Measurements from ENCODE around the gene LMLN.
A peak's percentile ranks its signal among the peaks of the same experiment; 100 is the strongest.
"Not testable (repeated sequence)": the region's sequence is repeated elsewhere in the genome, so short reads cannot be mapped to it uniquely, and the experiment has no call there.

LMLN gene

DNA sequence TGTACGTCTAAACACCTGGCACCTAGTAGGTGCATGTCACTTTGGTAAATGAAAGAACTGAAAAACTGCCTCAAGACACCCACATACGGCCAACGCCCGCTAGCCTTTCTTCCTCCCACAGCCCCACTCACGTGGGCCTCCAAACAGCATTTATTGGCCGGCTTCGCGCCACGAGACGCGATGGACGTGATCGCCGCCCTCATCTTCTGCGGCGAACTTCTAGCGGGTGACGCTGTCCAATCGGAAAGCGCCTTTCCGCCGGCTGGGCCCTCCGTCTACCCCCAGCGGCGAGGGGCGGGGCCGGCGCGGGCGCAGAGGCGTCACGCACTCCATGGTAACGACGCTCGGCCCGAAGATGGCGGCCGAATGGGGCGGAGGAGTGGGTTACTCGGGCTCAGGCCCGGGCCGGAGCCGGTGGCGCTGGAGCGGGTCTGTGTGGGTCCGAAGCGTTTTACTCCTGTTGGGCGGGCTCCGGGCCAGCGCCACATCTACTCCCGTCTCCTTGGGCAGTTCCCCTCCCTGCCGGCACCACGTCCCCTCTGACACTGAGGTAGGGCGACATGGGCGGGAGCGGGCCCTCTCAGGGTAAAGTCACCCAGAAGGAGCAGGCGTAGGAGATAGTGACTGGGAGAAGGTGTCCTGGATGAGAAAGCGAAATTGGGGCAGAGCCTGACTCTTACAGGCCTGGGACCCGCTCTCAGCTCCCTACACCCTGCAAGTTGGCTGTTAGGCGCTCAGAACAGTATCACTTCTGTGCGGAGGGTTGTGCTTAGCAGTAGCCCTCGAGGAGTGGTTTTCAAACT, at the start of gene LMLN:
Gene LMLN, plus strand, starts transcription at position 327 of the 803 bp plus-strand sequence. Its CDS starts 29 bp downstream, at position 356.
- DNase-seq, result peak; percentile 87

GRCh38 chr3:197912741-197913476, 47.1 kb upstream of the LMLN start:
- no peak for DNase-seq

DNA sequence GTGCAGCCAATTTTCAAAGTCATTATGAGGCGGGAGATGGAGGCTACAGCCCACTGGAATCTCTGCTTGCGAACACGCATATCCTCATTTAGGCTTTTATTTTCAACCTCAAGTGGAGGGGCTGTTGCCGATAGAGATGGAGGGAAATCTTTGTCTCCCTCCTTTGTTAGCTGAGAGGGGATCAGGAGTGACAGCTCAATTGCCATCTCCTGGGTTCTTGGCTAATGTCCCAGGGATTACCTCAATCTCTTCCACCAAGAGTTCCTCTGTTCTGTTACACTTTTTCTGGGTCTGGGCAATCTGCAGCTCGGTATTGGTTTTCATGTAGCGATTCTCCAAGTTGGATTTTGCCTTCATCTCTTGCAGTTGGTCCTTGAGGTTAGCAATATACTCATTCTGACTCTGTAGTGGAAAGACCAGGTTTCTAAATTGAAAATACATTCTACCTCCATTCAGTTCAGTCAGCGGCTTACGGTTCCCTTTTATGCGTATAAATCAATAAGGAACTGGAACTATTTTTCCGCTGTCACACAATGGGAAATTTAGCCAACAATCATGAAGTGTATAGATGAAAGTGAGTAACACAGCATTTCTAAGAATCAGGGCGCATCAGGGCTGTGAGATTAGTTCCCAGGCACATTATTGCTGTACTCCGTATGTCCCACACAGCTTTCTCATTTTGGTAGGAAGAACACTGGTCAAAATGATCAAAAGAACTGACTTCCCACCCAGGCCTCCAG, 46.2 kb upstream of the LMLN start:
- DNase-seq, result no peak

DNA sequence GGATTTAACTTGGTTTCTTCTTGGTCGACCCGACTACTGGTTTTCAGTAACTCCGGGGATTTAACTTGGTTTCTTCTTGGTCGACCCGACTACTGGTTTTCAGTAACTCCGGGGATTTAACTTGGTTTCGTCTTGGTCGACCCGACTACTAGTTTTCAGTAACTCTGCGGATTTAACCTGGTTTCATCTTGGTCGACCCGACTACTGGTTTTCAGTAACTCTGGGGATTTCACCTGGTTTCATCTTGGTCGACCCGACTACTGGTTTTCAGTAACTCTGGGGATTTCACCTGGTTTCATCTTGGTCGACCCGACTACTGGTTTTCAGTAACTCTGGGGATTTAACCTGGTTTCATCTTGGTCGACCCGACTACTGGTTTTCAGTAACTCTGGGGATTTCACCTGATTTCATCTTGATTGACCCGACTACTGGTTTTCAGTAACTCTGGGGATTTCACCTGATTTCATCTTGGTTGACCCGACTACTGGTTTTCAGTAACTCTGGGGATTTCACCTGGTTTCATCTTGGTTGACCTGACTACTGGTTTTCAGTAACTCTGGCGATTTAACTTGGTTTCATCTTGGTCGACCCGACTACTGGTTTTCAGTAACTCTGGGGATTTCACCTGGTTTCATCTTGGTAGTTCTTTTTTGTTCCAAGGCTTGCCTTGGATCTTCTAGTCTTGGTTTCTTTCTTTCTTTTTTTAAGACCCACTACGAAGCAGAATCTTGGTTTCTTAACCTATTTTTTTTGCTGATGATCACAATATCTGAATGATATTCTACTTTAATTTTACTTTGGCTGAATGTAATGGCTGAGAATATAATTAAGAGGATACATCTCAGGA, 38.4 kb upstream of the LMLN start:
- DNase-seq, result not testable (repeated sequence)

GRCh38 chr3:197926418-197926817, 33.6 kb upstream of the LMLN start:
- no peak for DNase-seq

DNA sequence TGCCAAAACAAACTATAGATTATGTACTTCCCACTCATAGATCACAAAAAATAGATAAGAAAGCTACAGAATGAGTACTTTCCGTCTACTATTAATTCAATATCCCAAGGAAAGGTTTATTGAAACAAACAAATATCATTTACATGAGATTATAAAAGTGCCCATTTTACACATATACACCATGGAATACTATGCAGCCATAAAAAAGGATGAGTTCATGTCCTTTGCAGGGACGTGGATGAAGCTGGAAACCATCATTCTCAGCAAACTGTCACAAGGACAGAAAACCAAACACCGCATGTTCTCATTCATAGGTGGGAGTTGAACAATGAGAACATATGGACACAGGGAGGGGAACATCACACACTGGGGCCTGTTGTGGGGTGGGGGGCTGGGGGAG, 32.4 kb upstream of the LMLN start:
- not testable (repeated sequence) for DNase-seq

DNA sequence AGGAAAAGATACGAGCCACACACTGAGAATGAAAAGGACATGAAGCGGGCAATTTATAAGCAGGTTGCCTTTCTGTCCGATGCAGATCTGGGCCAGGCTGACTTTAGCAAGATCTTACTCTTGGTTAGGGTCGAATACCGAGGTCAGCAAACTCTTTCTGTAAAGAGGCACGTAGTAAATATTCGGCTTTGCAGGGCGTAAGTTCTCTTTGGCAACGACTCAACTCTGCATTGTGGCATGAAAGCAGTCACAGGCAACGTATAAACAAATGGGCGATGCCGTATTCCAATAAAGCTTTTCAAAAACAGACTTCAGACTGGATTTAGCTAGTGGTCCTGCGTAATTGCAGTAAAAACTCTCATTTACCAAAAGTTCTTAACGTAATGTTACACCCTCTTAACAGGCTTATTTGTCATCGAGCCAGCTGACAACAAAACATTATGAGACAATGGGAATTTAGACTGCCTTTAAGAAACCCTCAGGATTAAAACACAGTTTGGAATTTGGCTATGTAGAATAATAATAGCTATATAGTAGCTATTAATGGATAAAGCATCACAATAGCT, 23.1 kb upstream of the LMLN start:
- no peak for DNase-seq

- DNase-seq, result no peak
Observed at GRCh38 chr3:197940745-197941384, 19.2 kb upstream of the LMLN start.

- peak; percentile 29 for DNase-seq
Observed at GRCh38 chr3:197942956-197943556, 17.0 kb upstream of the LMLN start.

DNA sequence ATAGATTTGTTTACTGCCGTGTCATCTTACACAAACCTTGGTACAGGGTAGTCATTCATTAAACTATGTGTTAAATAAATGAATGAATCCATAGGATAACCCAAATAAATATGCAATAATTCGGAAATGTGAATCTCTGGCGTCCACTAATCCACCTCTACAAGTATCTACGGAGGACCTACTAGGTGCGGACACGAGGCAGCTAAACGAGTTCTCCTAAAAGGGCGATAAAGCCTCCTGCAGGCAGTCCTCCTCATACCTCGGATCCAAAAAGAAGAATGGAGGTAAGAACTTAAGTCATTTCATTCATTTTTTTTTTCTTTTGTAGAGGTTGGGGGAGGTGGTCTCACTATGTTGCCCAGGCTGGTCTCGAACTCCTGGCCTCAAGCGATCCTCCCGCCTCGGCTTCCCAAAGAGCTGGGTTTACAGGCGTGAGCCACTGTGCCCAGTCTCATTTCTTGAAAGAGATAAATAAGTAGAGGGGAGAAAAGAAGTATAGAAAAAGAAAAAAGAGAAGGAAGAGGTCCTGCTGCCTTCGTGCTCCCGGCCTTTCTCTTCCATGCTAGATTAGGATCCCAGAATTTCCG, 10.7 kb upstream of the LMLN start:
- DNase-seq, result no peak

GRCh38 chr3:197949778-197950676, 10.0 kb upstream of the LMLN start, which contains the start of gene RPL35A:
Gene RPL35A, plus strand, starts transcription at chr3:197950190. Its CDS starts 778 bp downstream, at chr3:197950968.
- peak; percentile 94 for DNase-seq

GRCh38 chr3:197950677-197951061, 9.3 kb upstream of the LMLN start:
- DNase-seq, result no peak

DNA sequence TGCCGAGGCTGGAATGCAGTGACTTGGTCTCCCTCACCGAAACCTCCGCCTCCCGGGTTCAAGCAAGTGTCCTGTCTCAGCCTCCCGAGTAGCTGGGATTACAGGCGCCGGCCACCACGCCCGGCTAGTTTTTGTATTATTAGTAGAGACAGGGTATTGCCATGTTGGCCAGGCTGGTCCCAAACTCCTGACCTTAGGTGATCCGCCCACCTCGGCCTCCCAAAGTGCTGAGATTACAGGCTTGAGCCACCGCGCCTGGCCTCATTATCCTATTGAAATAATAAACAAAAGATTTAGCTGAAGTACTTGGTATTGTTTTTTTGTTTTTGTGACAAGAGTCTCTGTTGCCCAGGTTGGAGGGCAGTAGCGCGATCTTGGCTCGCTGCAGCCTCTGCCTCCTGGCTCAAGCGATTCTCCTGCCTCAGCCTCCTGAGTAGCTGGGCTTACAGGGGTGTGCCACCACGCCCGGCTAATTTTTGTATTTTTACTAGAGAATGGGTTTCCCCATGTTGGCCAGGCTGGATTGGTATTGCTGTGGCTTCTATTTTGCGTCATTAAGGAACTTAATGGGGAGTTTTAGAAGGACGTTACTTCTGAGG, 8.5 kb upstream of the LMLN start:
- no peak for DNase-seq

DNA sequence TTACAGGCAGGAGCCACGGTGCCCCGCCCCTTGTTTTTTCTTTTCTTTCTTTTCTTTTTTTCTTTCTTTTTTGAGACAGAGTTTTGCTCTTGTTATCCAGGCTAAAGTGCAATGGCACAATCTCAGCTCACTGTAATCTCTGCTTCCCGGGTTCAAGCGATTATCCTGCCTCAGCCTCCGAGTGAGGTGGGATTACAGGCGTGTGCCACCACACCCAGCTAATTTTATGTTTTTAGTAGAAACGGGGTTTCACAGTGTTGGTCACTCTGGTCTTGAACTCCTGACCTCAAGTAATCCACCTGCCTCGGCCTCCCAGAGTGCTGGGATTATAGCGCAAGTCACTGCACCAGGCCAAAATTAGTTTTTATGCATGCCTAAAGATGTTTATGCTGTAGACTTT, 7.6 kb upstream of the LMLN start:
- DNase-seq, result no peak

DNA sequence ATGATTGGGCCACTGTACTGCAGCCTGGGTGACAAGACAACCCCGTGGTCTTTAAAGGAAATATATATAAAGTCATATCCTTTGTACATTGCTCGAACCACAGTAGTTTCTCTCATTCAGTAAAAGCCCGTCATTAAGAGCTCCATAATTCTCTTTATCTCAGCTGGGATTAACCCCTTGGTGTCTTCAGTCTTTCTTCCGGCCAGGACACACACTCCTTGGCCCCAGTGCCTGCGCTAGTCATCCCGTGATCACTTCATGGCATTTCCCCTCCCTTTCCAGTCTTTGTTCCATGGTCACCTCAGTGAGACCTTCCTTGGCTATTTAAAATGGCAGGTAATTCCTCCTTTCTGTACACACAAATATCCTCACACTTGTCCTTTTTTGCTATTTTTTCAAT, 6.7 kb upstream of the LMLN start:
- no peak for DNase-seq

GRCh38 chr3:197953881-197954280, 6.1 kb upstream of the LMLN start:
- no peak for DNase-seq

- no peak for DNase-seq
Observed at GRCh38 chr3:197955892-197956477, 4.0 kb upstream of the LMLN start.

DNA sequence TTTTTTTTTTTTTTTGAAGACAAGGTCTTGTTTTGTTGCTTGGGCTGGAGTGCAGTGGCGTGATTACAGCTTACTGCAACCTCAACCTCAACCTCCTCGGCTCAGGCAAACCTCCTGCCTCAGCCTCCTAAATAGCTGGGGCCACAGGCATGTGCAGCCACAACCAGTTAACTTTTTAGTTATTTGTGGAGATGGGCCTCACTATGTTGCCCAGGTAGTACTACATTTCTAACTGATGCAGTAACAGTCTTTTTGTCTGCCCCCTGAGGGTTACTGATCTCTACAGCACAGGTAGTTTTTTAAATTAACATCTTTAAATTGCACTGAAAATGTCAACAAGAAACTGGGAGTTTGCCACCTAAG, 3.4 kb upstream of the LMLN start:
- no peak for DNase-seq

GRCh38 chr3:197957790-197958133, 2.3 kb upstream of the LMLN start:
- no peak for DNase-seq

Measured in NCI-H526 treated with DMSO at 0.1 percent for 48 hours (cell line).